ENCODE measurements around the gene HOXB5. TPM values are rescaled to one million over a fixed set of nuclear protein-coding genes. Genes with fewer than 3 reads are reported as not detected.

The HOXB5 gene
- total RNA-seq (2022; extraction: Qiagen RNA extraction): 1.4 to 2.8 TPM (median 2.6 TPM) in 5 replicates

GRCh38 chr17:48593126-48593829, at the start of gene HOXB5:
HOXB5 (minus strand) TSS chr17:48593779; CDS start chr17:48593682, 97 bp downstream.

GRCh38 chr17:48626245-48627117, 32.9 kb upstream of the HOXB5 start, which contains the start of gene HOXB9:
HOXB9 (minus strand) TSS chr17:48626358; CDS start chr17:48626269, 89 bp downstream.

GRCh38 chr17:48615047-48615962, 21.7 kb upstream of the HOXB5 start, which contains the start of gene HOXB8:
HOXB8 (minus strand) TSS chr17:48615292; CDS start chr17:48614704, 588 bp downstream.

GRCh38 chr17:48610282-48611211, 17.0 kb upstream of the HOXB5 start, which contains the start of gene HOXB7:
HOXB7 (minus strand) TSS chr17:48611017; CDS start chr17:48610918, 99 bp downstream.

GRCh38 chr17:48604770-48605329, 11.3 kb upstream of the HOXB5 start, which contains the start of gene HOXB6:
HOXB6 (minus strand) TSS chr17:48604986; CDS start chr17:48598150, 6,836 bp downstream.

GRCh38 chr17:48589831-48590606, 3.6 kb downstream of the HOXB5 start, which contains the start of gene HOXB3:
HOXB3 (minus strand) TSS chr17:48590241; CDS start chr17:48552474, 37,767 bp downstream.

GRCh38 chr17:48577946-48578615, 15.5 kb downstream of the HOXB5 start, which contains the start of gene HOXB4:
HOXB4 (minus strand) TSS chr17:48578350; CDS start chr17:48578319, 31 bp downstream.

GRCh38 chr17:48545022-48545375, 48.6 kb downstream of the HOXB5 start, which contains the start of gene HOXB2:
HOXB2 (minus strand) TSS chr17:48545109; CDS start chr17:48544911, 198 bp downstream.

Other genes with a start within 250 kb of the HOXB5 start
- gene SKAP1, start 163.6 kb downstream of the HOXB5 start, total RNA-seq (2022; extraction: Qiagen RNA extraction): 0.45 TPM in 1 of 5 replicates, not detected in the others
- not detected in 5 replicates for gene HOXB1, start 62.8 kb downstream of the HOXB5 start, total RNA-seq (2022; extraction: Qiagen RNA extraction)
- 0.32 to 0.59 TPM (median 0.48 TPM) in 5 replicates for gene HOXB2, start 48.7 kb downstream of the HOXB5 start, total RNA-seq (2022; extraction: Qiagen RNA extraction)
- gene HOXB4, start 15.4 kb downstream of the HOXB5 start, total RNA-seq (2022; extraction: Qiagen RNA extraction): 0.06 to 0.21 TPM (median 0.14 TPM) in 5 replicates
- 4.2 to 6.1 TPM (median 5.1 TPM) in 5 replicates for gene HOXB3, start 3.5 kb downstream of the HOXB5 start, total RNA-seq (2022; extraction: Qiagen RNA extraction)
- 2.9 to 5.9 TPM (median 5.1 TPM) in 5 replicates for gene HOXB6, start 11.2 kb upstream of the HOXB5 start, total RNA-seq (2022; extraction: Qiagen RNA extraction)
- gene HOXB7, start 17.2 kb upstream of the HOXB5 start, total RNA-seq (2022; extraction: Qiagen RNA extraction): 30.6 to 34.4 TPM (median 32.6 TPM) in 5 replicates
- gene HOXB8, start 21.5 kb upstream of the HOXB5 start, total RNA-seq (2022; extraction: Qiagen RNA extraction): 6.2 to 8.3 TPM (median 7.0 TPM) in 5 replicates
- 6.9 to 8.0 TPM (median 7.6 TPM) in 5 replicates for gene HOXB9, start 32.6 kb upstream of the HOXB5 start, total RNA-seq (2022; extraction: Qiagen RNA extraction)
- not detected in 5 replicates for gene PRAC1, start 128.7 kb upstream of the HOXB5 start, total RNA-seq (2022; extraction: Qiagen RNA extraction)
- gene PRAC2, start 129.4 kb upstream of the HOXB5 start, total RNA-seq (2022; extraction: Qiagen RNA extraction): not detected in 5 replicates
- gene HOXB13, start 135.0 kb upstream of the HOXB5 start, total RNA-seq (2022; extraction: Qiagen RNA extraction): 1.8 to 2.4 TPM (median 2.1 TPM) in 5 replicates
- gene TTLL6, start 223.4 kb upstream of the HOXB5 start, total RNA-seq (2022; extraction: Qiagen RNA extraction): 0.33 to 0.75 TPM (median 0.49 TPM) in 5 replicates
- 59.2 to 91.7 TPM (median 79.1 TPM) in 5 replicates for gene CALCOCO2, start 237.3 kb upstream of the HOXB5 start, total RNA-seq (2022; extraction: Qiagen RNA extraction)